ENCODE measurements around the gene SEPTIN5. TPM values are rescaled to one million over a fixed set of nuclear protein-coding genes. Genes with fewer than 3 reads are reported as not detected.
A peak's percentile ranks its signal among the peaks of the same experiment; 100 is the strongest.

Gene SEPTIN5
- total and polyA plus RNA-seq, 12 donors, result 56.5 to 218 (median 143) TPM

DNA sequence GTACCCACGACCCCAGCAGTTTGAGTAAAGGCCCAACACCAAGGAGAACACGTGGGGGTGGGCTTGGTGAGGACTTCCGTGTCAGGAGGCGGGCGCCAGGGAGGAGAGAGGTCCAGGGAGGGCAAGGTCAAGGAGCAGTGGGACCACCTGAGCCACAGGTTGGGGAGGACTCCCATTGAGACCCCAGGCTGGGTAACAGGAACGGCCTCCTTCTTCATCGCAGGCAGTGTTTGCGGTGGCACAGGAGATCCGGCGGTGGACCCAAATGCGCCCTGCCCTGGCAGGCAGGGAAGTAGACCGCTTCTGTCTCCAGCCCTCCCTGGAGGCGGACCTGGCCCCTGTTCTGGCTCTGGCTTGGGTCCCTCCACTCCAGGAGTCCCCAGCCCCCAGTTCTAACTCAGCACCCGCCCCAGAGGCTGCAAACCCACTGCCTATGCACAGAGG lies 40.4 kb downstream of the SEPTIN5 start:
- TF ChIP-seq, protein P1, sequence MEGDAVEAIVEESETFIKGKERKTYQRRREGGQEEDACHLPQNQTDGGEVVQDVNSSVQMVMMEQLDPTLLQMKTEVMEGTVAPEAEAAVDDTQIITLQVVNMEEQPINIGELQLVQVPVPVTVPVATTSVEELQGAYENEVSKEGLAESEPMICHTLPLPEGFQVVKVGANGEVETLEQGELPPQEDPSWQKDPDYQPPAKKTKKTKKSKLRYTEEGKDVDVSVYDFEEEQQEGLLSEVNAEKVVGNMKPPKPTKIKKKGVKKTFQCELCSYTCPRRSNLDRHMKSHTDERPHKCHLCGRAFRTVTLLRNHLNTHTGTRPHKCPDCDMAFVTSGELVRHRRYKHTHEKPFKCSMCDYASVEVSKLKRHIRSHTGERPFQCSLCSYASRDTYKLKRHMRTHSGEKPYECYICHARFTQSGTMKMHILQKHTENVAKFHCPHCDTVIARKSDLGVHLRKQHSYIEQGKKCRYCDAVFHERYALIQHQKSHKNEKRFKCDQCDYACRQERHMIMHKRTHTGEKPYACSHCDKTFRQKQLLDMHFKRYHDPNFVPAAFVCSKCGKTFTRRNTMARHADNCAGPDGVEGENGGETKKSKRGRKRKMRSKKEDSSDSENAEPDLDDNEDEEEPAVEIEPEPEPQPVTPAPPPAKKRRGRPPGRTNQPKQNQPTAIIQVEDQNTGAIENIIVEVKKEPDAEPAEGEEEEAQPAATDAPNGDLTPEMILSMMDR (IDR thresholded peaks at IDR 0.05), result no peak
- Histone ChIP-seq H3K36me3 (no peaks in the 10 kb centered on the region), H3K9me3 (no peaks in the 10 kb centered on the region), H3K4me3 (peak overlapping the region in 1 of 10 donors; percentile 5), H3K4me1 (peaks cover 8 to 38% (median 29%) of the 10 kb centered on the region in 9 donors), H3K27me3 (peaks cover 54 to 86% (median 73%) of the 10 kb centered on the region in 7 donors), H3K27ac (no peak overlapping the region)
- no peak for DNase-seq
- ATAC-seq, result no peak
- WGBS, 2 donors, result 31 to 34% methylated on average over 14 of the region's 14 CpGs
- intact Hi-C loops (cut with DNase I), result loop anchor here in 2 of 10 donors (10.0 kb wide), 2 partner anchors 50 to 90 kb away; no protein-coding TSS in a partner anchor

DNA sequence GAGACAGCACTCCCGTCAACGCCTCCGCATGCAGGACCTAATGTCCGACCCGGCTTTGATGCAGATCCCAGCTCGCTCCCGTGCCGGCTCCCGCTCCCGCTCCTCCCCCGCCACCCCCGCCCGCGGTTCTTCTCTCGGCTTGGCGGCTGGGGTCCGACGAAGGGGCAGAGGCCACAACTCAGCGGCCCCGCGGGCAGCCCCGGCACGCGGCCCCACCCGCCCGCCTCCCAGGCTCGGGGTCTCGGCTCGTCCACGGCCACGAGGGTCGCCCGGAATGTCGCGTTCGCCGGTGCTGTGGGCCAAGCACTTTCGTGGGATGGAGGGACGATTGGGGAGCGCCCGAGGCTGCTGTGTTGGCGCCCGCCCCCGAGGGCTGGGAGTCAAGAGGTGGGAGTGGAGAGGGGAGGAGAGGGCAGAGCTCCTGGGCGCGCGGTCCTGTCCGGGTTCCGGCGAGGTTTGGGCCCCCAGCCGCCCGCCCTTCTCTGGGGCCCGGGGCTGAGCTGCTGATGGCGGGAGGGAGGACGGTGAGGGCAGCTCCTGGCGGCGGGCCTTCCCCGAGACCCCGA lies 40.9 kb downstream of the SEPTIN5 start:
- intact Hi-C loops (cut with DNase I), result loop anchor here in 2 of 10 donors (10.0 kb wide), 2 partner anchors 50 to 90 kb away; no protein-coding TSS in a partner anchor
- Histone ChIP-seq H3K36me3 (no peaks in the 10 kb centered on the region), H3K9me3 (no peaks in the 10 kb centered on the region), H3K4me3 (peak overlapping the region in 1 of 10 donors; percentile 5), H3K27ac (no peak overlapping the region), H3K27me3 (peaks cover 52 to 91% (median 78%) of the 10 kb centered on the region in 7 donors), H3K4me1 (peaks cover 14 to 43% (median 34%) of the 10 kb centered on the region in 9 donors)
- DNase-seq (no peak), ATAC-seq (no peak)
- 2 to 3% methylated on average over 59 of the region's 59 CpGs for WGBS, 2 donors
- TF ChIP-seq, protein P1 (IDR thresholded peaks at IDR 0.05), result no peak

DNA sequence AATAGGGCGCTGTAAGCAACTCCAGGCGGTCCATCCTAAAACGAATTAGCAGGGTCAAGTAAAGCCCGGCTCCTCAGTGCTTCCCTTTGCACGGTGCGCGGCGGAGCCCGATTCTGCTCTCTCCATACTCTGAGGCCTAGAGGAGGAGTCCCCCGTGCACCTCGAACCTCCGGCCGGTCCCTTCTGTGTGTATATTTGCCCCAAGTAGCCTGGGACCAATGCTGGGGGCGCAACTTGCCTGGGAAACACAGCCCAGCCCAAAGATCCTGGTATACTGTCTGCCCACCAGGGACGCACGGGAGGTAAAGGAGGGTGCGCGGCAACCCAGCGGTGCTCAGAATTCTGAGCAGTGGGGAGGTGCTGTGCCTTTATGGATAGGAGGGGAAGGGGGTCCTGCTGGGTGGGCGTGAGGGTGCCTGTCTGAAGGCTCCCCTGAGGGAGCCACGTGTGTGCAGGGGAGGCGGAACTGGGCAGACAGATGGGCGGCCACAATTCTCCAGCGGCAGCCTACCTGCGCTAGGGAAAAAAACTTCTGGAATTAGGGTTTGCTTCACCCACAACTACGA lies 41.5 kb downstream of the SEPTIN5 start:
- TF ChIP-seq, protein P1 (IDR thresholded peaks at IDR 0.05), result no peak
- intact Hi-C loops (cut with DNase I), result loop anchor here in 2 of 10 donors (10.0 kb wide), 2 partner anchors 49 to 89 kb away; no protein-coding TSS in a partner anchor

DNA sequence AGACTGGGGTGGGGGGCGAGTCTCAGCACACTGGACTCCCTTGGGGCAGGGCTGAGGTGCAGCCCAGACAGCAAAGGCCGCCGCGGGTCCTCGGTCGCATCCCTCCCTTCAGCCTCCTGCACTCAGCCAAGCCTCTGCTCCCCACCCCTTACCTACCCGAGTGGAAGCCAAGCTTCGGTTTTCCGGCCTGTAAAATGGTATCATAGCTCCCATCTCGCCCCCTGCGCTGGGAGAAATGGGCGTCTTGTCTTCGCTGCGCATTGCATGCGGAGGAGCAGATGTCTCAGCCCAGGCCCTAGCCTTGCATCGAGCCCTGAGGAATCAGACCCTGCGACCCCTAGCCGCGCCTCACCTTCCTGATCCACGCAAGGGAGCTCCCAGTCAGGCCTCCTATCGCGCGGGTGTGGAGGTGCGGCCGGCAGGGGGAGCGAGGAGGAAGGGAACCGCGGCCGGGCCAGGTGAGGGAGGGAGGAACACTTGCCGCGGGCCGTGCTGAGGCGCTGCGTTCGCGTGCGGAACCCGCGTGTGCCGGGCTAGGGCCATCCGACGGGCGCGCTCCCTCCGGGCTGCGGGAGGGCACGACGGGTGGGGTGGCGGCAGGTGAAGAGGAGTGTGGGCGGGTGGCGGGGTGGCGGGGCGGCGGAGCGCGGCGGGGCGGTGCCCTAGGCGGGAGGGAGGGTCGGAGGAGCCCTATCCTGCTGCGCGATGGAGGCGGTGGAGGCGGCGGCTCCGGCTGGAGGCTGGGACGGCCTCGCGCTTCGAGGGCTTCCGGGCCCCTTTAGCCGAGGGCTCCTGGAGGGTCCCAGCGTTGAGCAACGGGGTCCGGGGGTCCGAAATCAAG lies 42.2 kb downstream of the SEPTIN5 start:
- H3K4me1 ChIP-seq, result peaks cover 14 to 43% (median 35%) of the 10 kb centered on the region in 9 donors
- no peaks in the 10 kb centered on the region for H3K36me3 ChIP-seq
- peak overlapping the region in 9 of 10 donors; percentile 2 to 37 (median 17) for H3K4me3 ChIP-seq
- TF ChIP-seq, protein P1 (IDR thresholded peaks at IDR 0.05), result peak; percentile 16 to 51 (median 46)
- WGBS, 2 donors, result 2 to 3% methylated on average over 64 to 76 of the region's 76 CpGs
- intact Hi-C loops (cut with DNase I), result loop anchor here in 2 of 10 donors (10.0 kb wide), 2 partner anchors 48 to 88 kb away; no protein-coding TSS in a partner anchor
- no peak overlapping the region for H3K27ac ChIP-seq
- H3K9me3 ChIP-seq, result no peaks in the 10 kb centered on the region
- peak in 1 of 2 donors; percentile 59 for DNase-seq
- H3K27me3 ChIP-seq, result peaks cover 57 to 93% (median 83%) of the 10 kb centered on the region in 7 donors
- peak in 7 of 8 donors; percentile 21 to 54 (median 28) for ATAC-seq

More for the DNA sequence above, 41.5 kb downstream of the SEPTIN5 start:
- no peaks in the 10 kb centered on the region for H3K9me3 ChIP-seq
- WGBS, 2 donors, result 3 to 4% methylated on average over 26 of the region's 26 CpGs
- no peak overlapping the region for H3K27ac ChIP-seq
- H3K4me1 ChIP-seq, result peaks cover 14 to 43% (median 35%) of the 10 kb centered on the region in 9 donors
- ATAC-seq (no peak), DNase-seq (no peak)
- H3K36me3 ChIP-seq, result no peaks in the 10 kb centered on the region
- peaks cover 52 to 92% (median 79%) of the 10 kb centered on the region in 7 donors for H3K27me3 ChIP-seq
- no peak overlapping the region for H3K4me3 ChIP-seq
